Measurements from ENCODE around the gene GINS2. TPM values are rescaled to one million over a fixed set of nuclear protein-coding genes. Genes with fewer than 3 reads are reported as not detected.

GINS2 gene
- total and polyA plus RNA-seq, 2 experiments from 2014 or later: 40.5 to 44.4 TPM

DNA sequence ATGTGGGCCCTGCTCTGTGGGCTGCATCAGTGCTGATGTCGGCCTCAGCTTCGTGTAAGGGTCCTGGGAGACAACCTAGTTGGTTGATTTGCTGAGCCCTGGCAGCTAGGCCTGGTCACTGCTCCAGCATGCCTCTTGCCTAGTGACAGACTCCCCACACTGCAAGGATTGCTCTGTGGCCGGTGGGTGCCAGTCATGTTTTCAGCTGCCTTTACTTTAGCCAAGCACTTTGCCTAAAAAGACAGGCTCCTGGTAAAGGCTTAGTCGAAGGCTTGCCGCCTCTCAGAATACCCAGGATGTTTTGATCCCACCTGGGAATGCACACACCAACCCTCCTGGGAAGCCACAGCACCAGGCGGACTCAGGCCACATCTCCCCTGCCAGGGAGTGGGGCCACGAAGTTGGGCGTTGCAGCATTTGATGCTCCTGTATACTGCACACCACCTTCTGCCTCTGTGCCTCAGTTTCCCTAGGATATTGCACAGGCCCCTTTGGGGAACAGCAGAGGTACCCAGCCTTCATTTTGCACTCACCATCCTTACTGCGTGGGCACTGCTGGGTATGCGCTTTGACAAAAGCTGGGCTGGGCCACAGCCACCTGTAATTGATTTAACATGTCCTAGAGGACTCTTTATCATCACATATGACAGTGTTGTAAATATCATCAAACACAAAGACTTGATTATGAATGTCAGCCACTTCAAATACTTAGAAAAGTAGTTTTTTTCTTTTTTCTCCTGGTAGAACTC, 19.9 kb downstream of the GINS2 start:
- Mint-ChIP-seq H3K4me1 (no peaks in the 10 kb centered on the region), H3K36me3 (ENCODE audit: low read depth) (peaks cover 92% of the 10 kb centered on the region), H3K27me3 (ENCODE audit: insufficient read depth, low read depth, poor library complexity) (peaks cover 21% of the 10 kb centered on the region), H3K4me3 (no peak overlapping the region), H3K27ac (no peak overlapping the region), H3K9me3 (no peaks in the 10 kb centered on the region; the same call in 2 of the 3 replicates)
- DNase-seq (ENCODE audit: low spot score) (no peak), ATAC-seq (no peak)
- no peak overlapping the region for H3K27ac ChIP-seq (ENCODE audit: low read depth)
- H3K4me1 ChIP-seq (ENCODE audit: insufficient read depth): no peaks in the 10 kb centered on the region
- H3K9me2 ChIP-seq (ENCODE audit: insufficient read depth): no peaks in the 10 kb centered on the region
- no peak overlapping the region for H2AFZ ChIP-seq
- H3F3A ChIP-seq (replicated peaks; ENCODE audit: low read depth): peaks cover 23% of the 10 kb centered on the region
- H3K4me2 ChIP-seq: no peak overlapping the region
- H3K27me3 ChIP-seq (ENCODE audit: insufficient read depth): no peaks in the 10 kb centered on the region
- peaks cover 16% of the 10 kb centered on the region for H4K20me1 ChIP-seq (replicated peaks; ENCODE audit: insufficient read depth)
- peaks cover 45% of the 10 kb centered on the region for H3K36me3 ChIP-seq (ENCODE audit: insufficient read depth)
- TF ChIP-seq POLR2AphosphoS5 (IDR thresholded peaks at IDR 0.05; ENCODE audit: low read depth) (no peak), EZH2phosphoT487 (IDR thresholded peaks at IDR 0.05; ENCODE audit: unreplicated experiment) (no peak), ZNF114 (CRISPR knock-in tag; IDR thresholded peaks at IDR 0.05) (no peak), CREB1 (CRISPR knock-in tag; IDR thresholded peaks at IDR 0.05; ENCODE audit: low read depth) (no peak), NANOG (IDR thresholded peaks at IDR 0.05; ENCODE audit: borderline replicate concordance) (no peak), EZH2 (IDR thresholded peaks at IDR 0.05; ENCODE audit: low read depth, unreplicated experiment) (no peak), STAT1 (IDR thresholded peaks at IDR 0.05; ENCODE audit: unreplicated experiment) (no peak)
- TF ChIP-seq, protein P1, sequence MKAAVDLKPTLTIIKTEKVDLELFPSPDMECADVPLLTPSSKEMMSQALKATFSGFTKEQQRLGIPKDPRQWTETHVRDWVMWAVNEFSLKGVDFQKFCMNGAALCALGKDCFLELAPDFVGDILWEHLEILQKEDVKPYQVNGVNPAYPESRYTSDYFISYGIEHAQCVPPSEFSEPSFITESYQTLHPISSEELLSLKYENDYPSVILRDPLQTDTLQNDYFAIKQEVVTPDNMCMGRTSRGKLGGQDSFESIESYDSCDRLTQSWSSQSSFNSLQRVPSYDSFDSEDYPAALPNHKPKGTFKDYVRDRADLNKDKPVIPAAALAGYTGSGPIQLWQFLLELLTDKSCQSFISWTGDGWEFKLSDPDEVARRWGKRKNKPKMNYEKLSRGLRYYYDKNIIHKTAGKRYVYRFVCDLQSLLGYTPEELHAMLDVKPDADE (IDR thresholded peaks at IDR 0.05): no peak
- no peak overlapping the region for H3K4me3 ChIP-seq
- H3K79me2 ChIP-seq (replicated peaks; ENCODE audit: insufficient read depth): no peaks in the 10 kb centered on the region; the same call in 1 of the 2 replicates

DNA sequence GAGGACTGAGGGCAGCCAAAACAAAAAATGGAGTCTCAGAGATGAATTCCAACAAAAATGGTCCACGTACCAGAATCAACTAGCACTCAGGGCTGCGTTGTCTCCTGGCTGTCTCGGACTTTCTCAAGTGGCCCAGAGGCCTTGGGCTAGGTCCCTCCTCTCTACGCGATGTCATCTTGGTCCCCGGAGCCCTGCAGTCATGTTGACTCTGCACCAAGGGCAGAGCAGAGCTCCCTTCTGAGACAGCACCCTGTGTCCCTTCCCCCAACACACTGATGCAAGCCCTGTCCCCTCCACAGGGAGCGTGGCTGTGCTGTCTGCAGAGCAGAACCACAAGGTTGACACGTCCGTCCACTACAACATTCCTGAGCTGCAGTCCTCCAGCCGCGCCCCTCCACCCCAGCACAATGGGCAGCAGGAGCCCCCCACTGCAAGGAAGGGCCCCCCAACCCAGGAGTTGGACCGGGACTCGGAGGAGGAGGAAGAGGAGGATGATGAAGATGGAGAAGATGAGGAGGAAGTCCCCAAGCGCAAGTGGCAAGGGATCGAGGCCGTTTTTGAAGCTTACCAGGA, 20.8 kb downstream of the GINS2 start:
- no peaks in the 10 kb centered on the region for H3K4me1 ChIP-seq (ENCODE audit: insufficient read depth)
- H3K9me3 Mint-ChIP-seq: no peaks in the 10 kb centered on the region; the same call in 2 of the 3 replicates
- H3K27ac Mint-ChIP-seq: no peak overlapping the region
- peaks cover 49% of the 10 kb centered on the region for H3K36me3 ChIP-seq (ENCODE audit: insufficient read depth)
- no peak overlapping the region for H3K4me3 ChIP-seq
- no peak for DNase-seq (ENCODE audit: low spot score)
- peaks cover 23% of the 10 kb centered on the region for H3F3A ChIP-seq (replicated peaks; ENCODE audit: low read depth)
- H3K27me3 Mint-ChIP-seq (ENCODE audit: insufficient read depth, low read depth, poor library complexity): peaks cover 26% of the 10 kb centered on the region
- H3K27ac ChIP-seq (ENCODE audit: low read depth): 0 out of 2 replicates have a peak overlapping the region, but pooled peaks have one; percentile 6
- no peaks in the 10 kb centered on the region for H3K27me3 ChIP-seq (ENCODE audit: insufficient read depth)
- H4K20me1 ChIP-seq (replicated peaks; ENCODE audit: insufficient read depth): peaks cover 16% of the 10 kb centered on the region
- no peak; the same call in 2 of the 3 replicates for ATAC-seq
- no peaks in the 10 kb centered on the region; the same call in 1 of the 2 replicates for H3K79me2 ChIP-seq (replicated peaks; ENCODE audit: insufficient read depth)
- H3K9me2 ChIP-seq (ENCODE audit: insufficient read depth): no peaks in the 10 kb centered on the region
- H3K4me3 Mint-ChIP-seq: no peak overlapping the region
- no peak overlapping the region for H2AFZ ChIP-seq
- H3K4me1 Mint-ChIP-seq: no peaks in the 10 kb centered on the region
- H3K36me3 Mint-ChIP-seq (ENCODE audit: low read depth): peaks cover 93% of the 10 kb centered on the region
- no peak overlapping the region for H3K4me2 ChIP-seq
- TF ChIP-seq ZNF114 (CRISPR knock-in tag; IDR thresholded peaks at IDR 0.05) (no peak), CREB1 (CRISPR knock-in tag; IDR thresholded peaks at IDR 0.05; ENCODE audit: low read depth) (no peak), POLR2AphosphoS5 (IDR thresholded peaks at IDR 0.05; ENCODE audit: low read depth) (no peak), ZNF331 (CRISPR knock-in tag; IDR thresholded peaks at IDR 0.05; ENCODE audit: low read depth) (no peak), JUNB (IDR thresholded peaks at IDR 0.05; ENCODE audit: unreplicated experiment) (no peak), STAT1 (IDR thresholded peaks at IDR 0.05; ENCODE audit: unreplicated experiment) (no peak)
- TF ChIP-seq, protein P2, sequence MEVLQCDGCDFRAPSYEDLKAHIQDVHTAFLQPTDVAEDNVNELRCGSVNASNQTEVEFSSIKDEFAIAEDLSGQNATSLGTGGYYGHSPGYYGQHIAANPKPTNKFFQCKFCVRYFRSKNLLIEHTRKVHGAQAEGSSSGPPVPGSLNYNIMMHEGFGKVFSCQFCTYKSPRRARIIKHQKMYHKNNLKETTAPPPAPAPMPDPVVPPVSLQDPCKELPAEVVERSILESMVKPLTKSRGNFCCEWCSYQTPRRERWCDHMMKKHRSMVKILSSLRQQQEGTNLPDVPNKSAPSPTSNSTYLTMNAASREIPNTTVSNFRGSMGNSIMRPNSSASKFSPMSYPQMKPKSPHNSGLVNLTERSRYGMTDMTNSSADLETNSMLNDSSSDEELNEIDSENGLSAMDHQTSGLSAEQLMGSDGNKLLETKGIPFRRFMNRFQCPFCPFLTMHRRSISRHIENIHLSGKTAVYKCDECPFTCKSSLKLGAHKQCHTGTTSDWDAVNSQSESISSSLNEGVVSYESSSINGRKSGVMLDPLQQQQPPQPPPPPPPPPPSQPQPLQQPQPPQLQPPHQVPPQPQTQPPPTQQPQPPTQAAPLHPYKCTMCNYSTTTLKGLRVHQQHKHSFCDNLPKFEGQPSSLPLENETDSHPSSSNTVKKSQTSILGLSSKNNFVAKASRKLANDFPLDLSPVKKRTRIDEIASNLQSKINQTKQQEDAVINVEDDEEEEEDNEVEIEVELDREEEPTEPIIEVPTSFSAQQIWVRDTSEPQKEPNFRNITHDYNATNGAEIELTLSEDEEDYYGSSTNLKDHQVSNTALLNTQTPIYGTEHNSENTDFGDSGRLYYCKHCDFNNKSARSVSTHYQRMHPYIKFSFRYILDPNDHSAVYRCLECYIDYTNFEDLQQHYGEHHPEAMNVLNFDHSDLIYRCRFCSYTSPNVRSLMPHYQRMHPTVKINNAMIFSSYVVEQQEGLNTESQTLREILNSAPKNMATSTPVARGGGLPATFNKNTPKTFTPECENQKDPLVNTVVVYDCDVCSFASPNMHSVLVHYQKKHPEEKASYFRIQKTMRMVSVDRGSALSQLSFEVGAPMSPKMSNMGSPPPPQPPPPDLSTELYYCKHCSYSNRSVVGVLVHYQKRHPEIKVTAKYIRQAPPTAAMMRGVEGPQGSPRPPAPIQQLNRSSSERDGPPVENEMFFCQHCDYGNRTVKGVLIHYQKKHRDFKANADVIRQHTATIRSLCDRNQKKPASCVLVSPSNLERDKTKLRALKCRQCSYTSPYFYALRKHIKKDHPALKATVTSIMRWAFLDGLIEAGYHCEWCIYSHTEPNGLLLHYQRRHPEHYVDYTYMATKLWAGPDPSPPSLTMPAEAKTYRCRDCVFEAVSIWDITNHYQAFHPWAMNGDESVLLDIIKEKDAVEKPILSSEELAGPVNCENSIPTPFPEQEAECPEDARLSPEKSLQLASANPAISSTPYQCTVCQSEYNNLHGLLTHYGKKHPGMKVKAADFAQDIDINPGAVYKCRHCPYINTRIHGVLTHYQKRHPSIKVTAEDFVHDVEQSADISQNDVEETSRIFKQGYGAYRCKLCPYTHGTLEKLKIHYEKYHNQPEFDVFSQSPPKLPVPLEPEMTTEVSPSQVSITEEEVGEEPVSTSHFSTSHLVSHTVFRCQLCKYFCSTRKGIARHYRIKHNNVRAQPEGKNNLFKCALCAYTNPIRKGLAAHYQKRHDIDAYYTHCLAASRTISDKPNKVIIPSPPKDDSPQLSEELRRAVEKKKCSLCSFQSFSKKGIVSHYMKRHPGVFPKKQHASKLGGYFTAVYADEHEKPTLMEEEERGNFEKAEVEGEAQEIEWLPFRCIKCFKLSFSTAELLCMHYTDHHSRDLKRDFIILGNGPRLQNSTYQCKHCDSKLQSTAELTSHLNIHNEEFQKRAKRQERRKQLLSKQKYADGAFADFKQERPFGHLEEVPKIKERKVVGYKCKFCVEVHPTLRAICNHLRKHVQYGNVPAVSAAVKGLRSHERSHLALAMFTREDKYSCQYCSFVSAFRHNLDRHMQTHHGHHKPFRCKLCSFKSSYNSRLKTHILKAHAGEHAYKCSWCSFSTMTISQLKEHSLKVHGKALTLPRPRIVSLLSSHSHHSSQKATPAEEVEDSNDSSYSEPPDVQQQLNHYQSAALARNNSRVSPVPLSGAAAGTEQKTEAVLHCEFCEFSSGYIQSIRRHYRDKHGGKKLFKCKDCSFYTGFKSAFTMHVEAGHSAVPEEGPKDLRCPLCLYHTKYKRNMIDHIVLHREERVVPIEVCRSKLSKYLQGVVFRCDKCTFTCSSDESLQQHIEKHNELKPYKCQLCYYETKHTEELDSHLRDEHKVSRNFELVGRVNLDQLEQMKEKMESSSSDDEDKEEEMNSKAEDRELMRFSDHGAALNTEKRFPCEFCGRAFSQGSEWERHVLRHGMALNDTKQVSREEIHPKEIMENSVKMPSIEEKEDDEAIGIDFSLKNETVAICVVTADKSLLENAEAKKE (CRISPR knock-in tag; IDR thresholded peaks at IDR 0.05): no peak
- TF ChIP-seq, protein P1 (IDR thresholded peaks at IDR 0.05): no peak
